Measurements from ENCODE around the gene DCAF17.

DCAF17 gene

DNA sequence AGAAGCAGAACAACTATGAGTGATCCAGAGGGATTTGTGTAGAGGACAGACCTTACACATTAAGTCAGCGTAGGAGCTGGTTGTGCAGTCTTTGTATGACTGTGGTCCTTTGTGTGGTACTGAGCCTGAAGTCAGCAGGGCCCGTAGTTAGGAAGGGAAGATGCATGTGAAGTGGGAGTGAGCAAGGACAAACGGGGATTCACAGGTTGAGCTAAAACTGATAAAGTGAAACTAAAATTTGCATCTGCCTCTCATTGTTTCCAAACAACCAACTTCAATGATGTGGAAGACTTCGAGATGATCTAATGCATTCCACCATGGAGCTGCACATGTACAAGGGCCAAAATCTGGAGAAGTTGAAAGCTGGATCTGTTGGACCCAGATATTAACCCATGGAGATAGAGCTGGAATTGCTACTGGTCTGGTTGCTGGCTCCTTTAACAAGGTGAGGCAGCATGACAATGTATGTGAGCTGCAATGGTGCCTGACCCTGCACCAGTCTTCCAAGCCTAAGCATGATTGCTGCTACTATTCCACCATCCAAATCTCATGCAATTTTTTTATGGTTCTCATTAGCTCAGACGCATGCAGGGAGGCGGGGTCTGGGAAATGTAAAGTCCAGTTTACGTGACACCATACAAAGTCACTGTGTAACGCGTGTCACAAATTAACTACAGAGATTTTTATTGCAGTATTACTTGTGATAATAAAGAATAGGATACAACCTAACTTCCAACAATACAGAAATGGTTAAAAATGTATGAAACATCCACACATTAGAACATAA lies 76.1 kb downstream of the DCAF17 start:
- no peaks in the 10 kb centered on the region for H3K36me3 ChIP-seq (ENCODE audit: control insufficient read depth in 5 of 5, insufficient read depth in 5 of 5, low read length in 5 of 5)
- no peak overlapping the region for H3K9ac ChIP-seq (ENCODE audit: low read length in 5 of 5)
- H3K27ac ChIP-seq (ENCODE audit: low read depth, low read length): no peak overlapping the region
- H3K9me3 ChIP-seq (ENCODE audit: control insufficient read depth in 5 of 5, low read length in 5 of 5): no peaks in the 10 kb centered on the region
- H3K4me1 ChIP-seq (ENCODE audit: control insufficient read depth in 5 of 5, insufficient read depth in 5 of 5, low read length in 5 of 5): no peaks in the 10 kb centered on the region
- H3K27me3 ChIP-seq (ENCODE audit: control insufficient read depth in 5 of 5, insufficient read depth in 4 of 5, low read length in 5 of 5): peaks cover 0 to 3% (median 0%) of the 10 kb centered on the region in 5 donors
- H3K4me3 ChIP-seq (ENCODE audit: low read depth in 1 of 5, low read length in 5 of 5): no peak overlapping the region

- Histone ChIP-seq H3K4me3 (ENCODE audit: low read depth in 1 of 5, low read length in 5 of 5) (no peak overlapping the region), H3K27me3 (ENCODE audit: control insufficient read depth in 5 of 5, insufficient read depth in 4 of 5, low read length in 5 of 5) (peaks cover 0 to 3% (median 0%) of the 10 kb centered on the region in 5 donors), H3K9me3 (ENCODE audit: control insufficient read depth in 5 of 5, low read length in 5 of 5) (no peaks in the 10 kb centered on the region), H3K9ac (ENCODE audit: low read length in 5 of 5) (no peak overlapping the region), H3K4me1 (ENCODE audit: control insufficient read depth in 5 of 5, insufficient read depth in 5 of 5, low read length in 5 of 5) (no peaks in the 10 kb centered on the region), H3K27ac (ENCODE audit: low read depth, low read length) (no peak overlapping the region), H3K36me3 (ENCODE audit: control insufficient read depth in 5 of 5, insufficient read depth in 5 of 5, low read length in 5 of 5) (no peaks in the 10 kb centered on the region)
Measured at GRCh38 chr2:171512014-171512413, 78.0 kb downstream of the DCAF17 start.

DNA sequence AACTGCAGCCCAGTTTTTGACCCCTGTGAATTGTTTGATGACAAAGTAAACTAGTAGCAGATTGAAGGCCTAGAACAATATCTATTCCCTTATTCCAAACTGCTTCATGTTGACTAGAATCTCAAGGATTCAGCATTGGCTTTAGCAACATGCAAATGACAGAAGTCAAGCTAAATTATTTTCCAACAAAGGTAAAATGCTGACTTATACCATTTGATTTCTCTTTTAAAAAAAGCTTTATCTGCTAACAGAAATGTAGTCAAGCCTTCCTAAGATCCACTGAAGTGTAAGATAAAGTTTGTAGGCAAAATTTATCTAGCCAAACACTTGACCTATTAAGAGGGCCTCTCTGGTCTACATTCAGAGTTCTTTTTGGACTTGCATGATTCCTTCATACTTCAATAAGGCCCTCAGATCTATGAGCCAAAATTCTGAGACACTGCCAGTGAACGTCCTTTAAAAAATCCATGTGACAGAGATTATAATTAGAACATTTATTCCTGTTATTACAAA lies 78.7 kb downstream of the DCAF17 start:
- no peak overlapping the region for H3K27ac ChIP-seq (ENCODE audit: low read depth, low read length)
- H3K27me3 ChIP-seq (ENCODE audit: control insufficient read depth in 5 of 5, insufficient read depth in 4 of 5, low read length in 5 of 5): peaks cover 0 to 3% (median 0%) of the 10 kb centered on the region in 5 donors
- H3K36me3 ChIP-seq (ENCODE audit: control insufficient read depth in 5 of 5, insufficient read depth in 5 of 5, low read length in 5 of 5): no peaks in the 10 kb centered on the region
- no peak overlapping the region for H3K4me3 ChIP-seq (ENCODE audit: low read depth in 1 of 5, low read length in 5 of 5)
- H3K4me1 ChIP-seq (ENCODE audit: control insufficient read depth in 5 of 5, insufficient read depth in 5 of 5, low read length in 5 of 5): no peaks in the 10 kb centered on the region
- H3K9me3 ChIP-seq (ENCODE audit: control insufficient read depth in 5 of 5, low read length in 5 of 5): no peaks in the 10 kb centered on the region
- H3K9ac ChIP-seq (ENCODE audit: low read length in 5 of 5): no peak overlapping the region

DNA sequence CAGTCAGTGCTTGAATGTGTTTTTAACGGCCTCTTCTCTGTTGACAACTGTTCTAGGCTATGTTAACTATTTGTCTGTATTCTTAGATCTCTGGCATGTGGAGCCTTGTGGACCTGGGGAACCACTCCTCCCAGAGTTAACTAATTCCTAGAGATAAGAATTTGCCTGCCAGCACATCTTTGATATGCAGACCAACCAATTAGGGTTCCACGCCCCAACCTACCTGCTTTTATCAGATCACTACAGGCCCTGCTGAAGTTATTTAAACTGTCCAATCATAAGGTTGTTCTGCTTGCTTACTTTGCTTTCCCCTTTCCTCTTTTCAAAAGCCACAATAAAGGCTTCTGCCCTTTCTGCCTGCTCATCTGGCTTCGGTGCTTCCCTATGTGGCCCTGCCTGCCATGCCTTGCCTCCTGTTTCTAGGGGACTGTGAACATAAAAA lies 79.7 kb downstream of the DCAF17 start:
- H3K4me1 ChIP-seq (ENCODE audit: control insufficient read depth in 5 of 5, insufficient read depth in 5 of 5, low read length in 5 of 5): no peaks in the 10 kb centered on the region
- peaks cover 0 to 3% (median 0%) of the 10 kb centered on the region in 5 donors for H3K27me3 ChIP-seq (ENCODE audit: control insufficient read depth in 5 of 5, insufficient read depth in 4 of 5, low read length in 5 of 5)
- H3K4me3 ChIP-seq (ENCODE audit: low read depth in 1 of 5, low read length in 5 of 5): no peak overlapping the region
- no peak overlapping the region for H3K9ac ChIP-seq (ENCODE audit: low read length in 5 of 5)
- no peaks in the 10 kb centered on the region for H3K9me3 ChIP-seq (ENCODE audit: control insufficient read depth in 5 of 5, low read length in 5 of 5)
- H3K27ac ChIP-seq (ENCODE audit: low read depth, low read length): no peak overlapping the region
- H3K36me3 ChIP-seq (ENCODE audit: control insufficient read depth in 5 of 5, insufficient read depth in 5 of 5, low read length in 5 of 5): no peaks in the 10 kb centered on the region

DNA sequence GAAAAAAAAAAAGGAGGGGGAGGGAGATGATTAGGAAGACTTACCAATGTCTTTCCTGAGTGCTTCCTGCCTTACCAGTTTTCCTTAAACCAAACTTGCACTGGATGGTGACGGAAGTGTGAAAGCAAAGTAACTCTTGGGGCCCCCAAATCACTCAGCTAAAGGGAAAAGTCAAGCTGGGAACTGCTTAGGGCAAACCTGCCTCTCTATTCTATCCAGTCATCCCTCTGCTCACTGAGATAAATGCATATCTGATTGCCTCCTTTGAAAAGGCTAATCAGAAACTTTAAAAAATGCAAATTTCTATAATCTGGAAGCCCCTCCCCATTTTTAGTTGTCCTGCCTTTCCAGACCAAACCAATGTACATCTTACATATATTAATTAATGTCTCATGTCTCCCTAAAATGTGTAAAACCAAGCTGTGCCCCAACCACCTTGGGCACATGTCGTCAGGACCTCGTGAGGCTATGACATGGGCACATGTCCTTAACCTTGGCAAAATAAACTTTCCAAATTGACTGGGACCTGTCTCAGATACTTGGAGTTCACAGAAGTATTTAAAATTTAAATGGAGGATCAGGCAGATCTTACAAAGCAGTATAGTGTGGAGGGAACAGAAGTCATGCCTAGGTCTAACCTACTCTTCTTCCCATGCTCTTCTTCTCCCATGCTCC lies 81.0 kb downstream of the DCAF17 start:
- no peaks in the 10 kb centered on the region for H3K27me3 ChIP-seq (ENCODE audit: control insufficient read depth in 5 of 5, insufficient read depth in 4 of 5, low read length in 5 of 5)
- no peaks in the 10 kb centered on the region for H3K4me1 ChIP-seq (ENCODE audit: control insufficient read depth in 5 of 5, insufficient read depth in 5 of 5, low read length in 5 of 5)
- no peaks in the 10 kb centered on the region for H3K36me3 ChIP-seq (ENCODE audit: control insufficient read depth in 5 of 5, insufficient read depth in 5 of 5, low read length in 5 of 5)
- H3K27ac ChIP-seq (ENCODE audit: low read depth, low read length): no peak overlapping the region
- H3K9ac ChIP-seq (ENCODE audit: low read length in 5 of 5): no peak overlapping the region
- H3K9me3 ChIP-seq (ENCODE audit: control insufficient read depth in 5 of 5, low read length in 5 of 5): no peaks in the 10 kb centered on the region
- no peak overlapping the region for H3K4me3 ChIP-seq (ENCODE audit: low read depth in 1 of 5, low read length in 5 of 5)

- no peaks in the 10 kb centered on the region for H3K27me3 ChIP-seq (ENCODE audit: control insufficient read depth in 5 of 5, insufficient read depth in 4 of 5, low read length in 5 of 5)
- H3K36me3 ChIP-seq (ENCODE audit: control insufficient read depth in 5 of 5, insufficient read depth in 5 of 5, low read length in 5 of 5): no peaks in the 10 kb centered on the region
- no peak overlapping the region for H3K9ac ChIP-seq (ENCODE audit: low read length in 5 of 5)
- no peaks in the 10 kb centered on the region for H3K4me1 ChIP-seq (ENCODE audit: control insufficient read depth in 5 of 5, insufficient read depth in 5 of 5, low read length in 5 of 5)
- H3K4me3 ChIP-seq (ENCODE audit: low read depth in 1 of 5, low read length in 5 of 5): no peak overlapping the region
- no peak overlapping the region for H3K27ac ChIP-seq (ENCODE audit: low read depth, low read length)
- no peaks in the 10 kb centered on the region for H3K9me3 ChIP-seq (ENCODE audit: control insufficient read depth in 5 of 5, low read length in 5 of 5)
Measured at GRCh38 chr2:171515672-171516298, 81.8 kb downstream of the DCAF17 start.

DNA sequence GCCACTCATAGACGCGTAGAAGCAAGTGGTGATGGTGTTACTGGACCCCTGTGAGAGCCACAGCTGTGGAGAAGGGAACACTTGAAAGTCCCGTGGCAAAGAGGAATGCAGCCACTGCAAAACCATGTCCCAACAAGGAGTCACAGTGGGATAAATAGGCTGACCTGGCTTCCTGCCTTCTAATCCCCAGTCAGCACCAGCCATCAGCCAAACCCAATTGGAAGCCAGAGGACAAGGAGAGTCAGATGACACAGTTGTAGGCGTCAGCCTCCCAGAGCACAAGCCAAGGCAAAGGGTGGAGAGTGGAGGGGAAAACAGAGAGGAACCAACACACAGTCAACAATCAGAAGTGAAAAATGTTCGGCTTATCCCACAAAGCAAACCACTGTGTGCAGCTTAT lies 82.8 kb downstream of the DCAF17 start:
- Histone ChIP-seq H3K9ac (ENCODE audit: low read length in 5 of 5) (no peak overlapping the region), H3K4me1 (ENCODE audit: control insufficient read depth in 5 of 5, insufficient read depth in 5 of 5, low read length in 5 of 5) (peaks cover 0 to 5% (median 3%) of the 10 kb centered on the region in 5 donors), H3K36me3 (ENCODE audit: control insufficient read depth in 5 of 5, insufficient read depth in 5 of 5, low read length in 5 of 5) (no peaks in the 10 kb centered on the region), H3K27ac (ENCODE audit: low read depth, low read length) (no peak overlapping the region), H3K9me3 (ENCODE audit: control insufficient read depth in 5 of 5, low read length in 5 of 5) (no peaks in the 10 kb centered on the region), H3K27me3 (ENCODE audit: control insufficient read depth in 5 of 5, insufficient read depth in 4 of 5, low read length in 5 of 5) (no peaks in the 10 kb centered on the region), H3K4me3 (ENCODE audit: low read depth in 1 of 5, low read length in 5 of 5) (no peak overlapping the region)

DNA sequence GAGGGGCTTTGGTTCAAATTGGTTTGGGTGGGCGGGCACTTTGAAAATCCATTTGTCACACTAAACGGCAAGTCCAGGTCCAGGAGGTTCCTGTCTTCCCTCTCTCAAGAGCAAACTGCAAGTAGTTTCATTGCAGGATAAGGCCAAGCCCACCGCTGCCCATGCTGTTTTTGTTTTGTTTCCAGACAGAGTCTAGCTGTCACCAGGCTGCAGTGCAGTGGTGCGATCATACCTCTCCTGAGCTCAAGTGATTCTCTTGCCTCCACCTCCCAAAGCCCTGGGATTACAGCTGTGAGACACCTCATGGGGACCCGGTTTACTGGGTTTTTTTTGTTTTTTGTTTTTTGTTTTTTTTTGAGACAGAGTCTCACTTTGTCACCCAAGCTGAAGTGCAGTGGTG lies 86.4 kb downstream of the DCAF17 start:
- Histone ChIP-seq H3K9me3 (ENCODE audit: control insufficient read depth in 5 of 5, low read length in 5 of 5) (no peaks in the 10 kb centered on the region), H3K27me3 (ENCODE audit: control insufficient read depth in 5 of 5, insufficient read depth in 4 of 5, low read length in 5 of 5) (no peaks in the 10 kb centered on the region), H3K36me3 (ENCODE audit: control insufficient read depth in 5 of 5, insufficient read depth in 5 of 5, low read length in 5 of 5) (no peaks in the 10 kb centered on the region), H3K4me1 (ENCODE audit: control insufficient read depth in 5 of 5, insufficient read depth in 5 of 5, low read length in 5 of 5) (peaks cover 0 to 31% (median 26%) of the 10 kb centered on the region in 5 donors), H3K4me3 (ENCODE audit: low read depth in 1 of 5, low read length in 5 of 5) (no peak overlapping the region), H3K27ac (ENCODE audit: low read depth, low read length) (no peak overlapping the region), H3K9ac (ENCODE audit: low read length in 5 of 5) (no peak overlapping the region)

- Histone ChIP-seq H3K9ac (ENCODE audit: low read length in 5 of 5) (peak overlapping the region in 3 of 5 donors; percentile 57 to 66 (median 62)), H3K4me3 (ENCODE audit: low read depth in 1 of 5, low read length in 5 of 5) (peak overlapping the region; percentile 71 to 99 (median 94))
Measured at GRCh38 chr2:171521361-171522051, 87.5 kb downstream of the DCAF17 start.

More at GRCh38 chr2:171521361-171522051, 87.5 kb downstream of the DCAF17 start:
- Histone ChIP-seq H3K36me3 (ENCODE audit: control insufficient read depth in 5 of 5, insufficient read depth in 5 of 5, low read length in 5 of 5) (no peaks in the 10 kb centered on the region), H3K4me1 (ENCODE audit: control insufficient read depth in 5 of 5, insufficient read depth in 5 of 5, low read length in 5 of 5) (peaks cover 0 to 32% (median 26%) of the 10 kb centered on the region in 5 donors), H3K27ac (ENCODE audit: low read depth, low read length) (peak overlapping the region; percentile 71), H3K27me3 (ENCODE audit: control insufficient read depth in 5 of 5, insufficient read depth in 4 of 5, low read length in 5 of 5) (no peaks in the 10 kb centered on the region), H3K9me3 (ENCODE audit: control insufficient read depth in 5 of 5, low read length in 5 of 5) (no peaks in the 10 kb centered on the region)
